Measurements from ENCODE around the gene MED29.
"Not testable (repeated sequence)": the region's sequence is repeated elsewhere in the genome, so short reads cannot be mapped to it uniquely, and the experiment has no call there.

Gene MED29

GRCh38 chr19:39377373-39378362 is 13.5 kb upstream of the MED29 start:
- no peak overlapping the region for H3K27ac ChIP-seq
- no peak overlapping the region for H2AFZ ChIP-seq

GRCh38 chr19:39379366-39379765 is 11.8 kb upstream of the MED29 start:
- not testable (repeated sequence) for H2AFZ ChIP-seq; H3K79me2 ChIP-seq; H3K9me3 ChIP-seq (ENCODE audit: control insufficient read depth, low read length); H3K27ac ChIP-seq; H3K4me2 ChIP-seq (ENCODE audit: low read length); H3K4me3 ChIP-seq (ENCODE audit: low read depth, low read length); H3K27me3 ChIP-seq (ENCODE audit: control insufficient read depth, insufficient read depth, low read length); H3K9ac ChIP-seq; H3K4me1 ChIP-seq; H3K36me3 ChIP-seq (ENCODE audit: control insufficient read depth, insufficient read depth, low read length)

More at GRCh38 chr19:39377373-39378362, 13.5 kb upstream of the MED29 start:
- no peak overlapping the region for H3K4me2 ChIP-seq (ENCODE audit: low read length)
- peaks cover under 1% of the 10 kb centered on the region for H3K4me1 ChIP-seq
- no peak overlapping the region for H3K9ac ChIP-seq
- no peak overlapping the region for H3K4me3 ChIP-seq (ENCODE audit: low read depth, low read length)
- no peak for TF ChIP-seq CTCF (IDR thresholded peaks at IDR 0.05)
- H3K27me3 ChIP-seq (ENCODE audit: control insufficient read depth, insufficient read depth, low read length) = no peaks in the 10 kb centered on the region
- H3K36me3 ChIP-seq (ENCODE audit: control insufficient read depth, insufficient read depth, low read length) = no peaks in the 10 kb centered on the region
- H3K79me2 ChIP-seq = no peaks in the 10 kb centered on the region
- H3K9me3 ChIP-seq (ENCODE audit: control insufficient read depth, low read length) = no peaks in the 10 kb centered on the region

- Histone ChIP-seq H3K9ac (no peak overlapping the region), H3K9me3 (ENCODE audit: control insufficient read depth, low read length) (no peaks in the 10 kb centered on the region), H3K27ac (no peak overlapping the region), H3K4me1 (no peaks in the 10 kb centered on the region), H3K36me3 (ENCODE audit: control insufficient read depth, insufficient read depth, low read length) (no peaks in the 10 kb centered on the region), H3K27me3 (ENCODE audit: control insufficient read depth, insufficient read depth, low read length) (no peaks in the 10 kb centered on the region), H3K4me2 (ENCODE audit: low read length) (no peak overlapping the region), H2AFZ (no peak overlapping the region), H3K4me3 (ENCODE audit: low read depth, low read length) (no peak overlapping the region), H3K79me2 (no peaks in the 10 kb centered on the region)
- no peak for TF ChIP-seq CTCF (IDR thresholded peaks at IDR 0.05)
Measured at GRCh38 chr19:39379865-39380396, 11.2 kb upstream of the MED29 start.

- Histone ChIP-seq H3K4me1 (no peaks in the 10 kb centered on the region), H3K9ac (no peak overlapping the region), H3K27me3 (ENCODE audit: control insufficient read depth, insufficient read depth, low read length) (no peaks in the 10 kb centered on the region), H3K79me2 (no peaks in the 10 kb centered on the region), H3K4me3 (ENCODE audit: low read depth, low read length) (no peak overlapping the region), H3K4me2 (ENCODE audit: low read length) (no peak overlapping the region), H3K36me3 (ENCODE audit: control insufficient read depth, insufficient read depth, low read length) (no peaks in the 10 kb centered on the region), H3K27ac (no peak overlapping the region), H3K9me3 (ENCODE audit: control insufficient read depth, low read length) (no peaks in the 10 kb centered on the region), H2AFZ (no peak overlapping the region)
- no peak for TF ChIP-seq CTCF (IDR thresholded peaks at IDR 0.05)
Measured at GRCh38 chr19:39380521-39381502, 10.4 kb upstream of the MED29 start.
